Measurements from ENCODE around the gene CELSR1.

GRCh38 chr22:46444390-46444854, 93.0 kb downstream of the CELSR1 start:
- TF ChIP-seq, protein P1, sequence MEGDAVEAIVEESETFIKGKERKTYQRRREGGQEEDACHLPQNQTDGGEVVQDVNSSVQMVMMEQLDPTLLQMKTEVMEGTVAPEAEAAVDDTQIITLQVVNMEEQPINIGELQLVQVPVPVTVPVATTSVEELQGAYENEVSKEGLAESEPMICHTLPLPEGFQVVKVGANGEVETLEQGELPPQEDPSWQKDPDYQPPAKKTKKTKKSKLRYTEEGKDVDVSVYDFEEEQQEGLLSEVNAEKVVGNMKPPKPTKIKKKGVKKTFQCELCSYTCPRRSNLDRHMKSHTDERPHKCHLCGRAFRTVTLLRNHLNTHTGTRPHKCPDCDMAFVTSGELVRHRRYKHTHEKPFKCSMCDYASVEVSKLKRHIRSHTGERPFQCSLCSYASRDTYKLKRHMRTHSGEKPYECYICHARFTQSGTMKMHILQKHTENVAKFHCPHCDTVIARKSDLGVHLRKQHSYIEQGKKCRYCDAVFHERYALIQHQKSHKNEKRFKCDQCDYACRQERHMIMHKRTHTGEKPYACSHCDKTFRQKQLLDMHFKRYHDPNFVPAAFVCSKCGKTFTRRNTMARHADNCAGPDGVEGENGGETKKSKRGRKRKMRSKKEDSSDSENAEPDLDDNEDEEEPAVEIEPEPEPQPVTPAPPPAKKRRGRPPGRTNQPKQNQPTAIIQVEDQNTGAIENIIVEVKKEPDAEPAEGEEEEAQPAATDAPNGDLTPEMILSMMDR (IDR thresholded peaks at IDR 0.05), result no peak
- TF ChIP-seq EZH2 (IDR thresholded peaks at IDR 0.05; ENCODE audit: borderline replicate concordance, insufficient read depth, low read depth, low read length, poor library complexity, severe bottlenecking), result no peak
